Adrenal gland (tissue), 5 donors: ENCODE results near the gene TPCN1.

Experiments
- POLR2A ChIP-seq, 2 donors: fragments of 450-650 bp; IDR thresholded peaks; one replicate each; pipeline ENCODE4 v1.6.1; 2017; ENCODE audit warnings: antibody characterized with exemption in 2 of 2, mild to moderate bottlenecking in 2 of 2, moderate library complexity in 1 of 2
- TF ChIP-seq, protein P1 (sequence below), 6 experiments: fragments of 450-650 bp in 4 of 6; fragments of 200-600 bp in 2 of 6; sonication (generic) in 1 of 6; IDR thresholded peaks; 1 replicate in 5 of 6; 2 replicates in 1 of 6; pipeline versions ENCODE4 v1.5.1 to v1.8.0; 2016 to 2021; ENCODE audit warnings: antibody characterized with exemption in 6 of 6, mild to moderate bottlenecking in 2 of 6, moderate library complexity in 1 of 6
- donor health status: DM: no; HTN: no; CAD: no.

GRCh38 chr12:113233967-113234366, 12.7 kb downstream of the TPCN1 start:
- TF ChIP-seq, protein P1, sequence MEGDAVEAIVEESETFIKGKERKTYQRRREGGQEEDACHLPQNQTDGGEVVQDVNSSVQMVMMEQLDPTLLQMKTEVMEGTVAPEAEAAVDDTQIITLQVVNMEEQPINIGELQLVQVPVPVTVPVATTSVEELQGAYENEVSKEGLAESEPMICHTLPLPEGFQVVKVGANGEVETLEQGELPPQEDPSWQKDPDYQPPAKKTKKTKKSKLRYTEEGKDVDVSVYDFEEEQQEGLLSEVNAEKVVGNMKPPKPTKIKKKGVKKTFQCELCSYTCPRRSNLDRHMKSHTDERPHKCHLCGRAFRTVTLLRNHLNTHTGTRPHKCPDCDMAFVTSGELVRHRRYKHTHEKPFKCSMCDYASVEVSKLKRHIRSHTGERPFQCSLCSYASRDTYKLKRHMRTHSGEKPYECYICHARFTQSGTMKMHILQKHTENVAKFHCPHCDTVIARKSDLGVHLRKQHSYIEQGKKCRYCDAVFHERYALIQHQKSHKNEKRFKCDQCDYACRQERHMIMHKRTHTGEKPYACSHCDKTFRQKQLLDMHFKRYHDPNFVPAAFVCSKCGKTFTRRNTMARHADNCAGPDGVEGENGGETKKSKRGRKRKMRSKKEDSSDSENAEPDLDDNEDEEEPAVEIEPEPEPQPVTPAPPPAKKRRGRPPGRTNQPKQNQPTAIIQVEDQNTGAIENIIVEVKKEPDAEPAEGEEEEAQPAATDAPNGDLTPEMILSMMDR (IDR thresholded peaks at IDR 0.05) = no peak
- TF ChIP-seq POLR2A (IDR thresholded peaks at IDR 0.05) = no peak
